Measurements from ENCODE around the gene ARL15. TPM values are rescaled to one million over a fixed set of nuclear protein-coding genes. Genes with fewer than 3 reads are reported as not detected.

ARL15 gene
- total and polyA plus RNA-seq, 8 donors = 20.2 to 27.7 (median 25.1) TPM

DNA sequence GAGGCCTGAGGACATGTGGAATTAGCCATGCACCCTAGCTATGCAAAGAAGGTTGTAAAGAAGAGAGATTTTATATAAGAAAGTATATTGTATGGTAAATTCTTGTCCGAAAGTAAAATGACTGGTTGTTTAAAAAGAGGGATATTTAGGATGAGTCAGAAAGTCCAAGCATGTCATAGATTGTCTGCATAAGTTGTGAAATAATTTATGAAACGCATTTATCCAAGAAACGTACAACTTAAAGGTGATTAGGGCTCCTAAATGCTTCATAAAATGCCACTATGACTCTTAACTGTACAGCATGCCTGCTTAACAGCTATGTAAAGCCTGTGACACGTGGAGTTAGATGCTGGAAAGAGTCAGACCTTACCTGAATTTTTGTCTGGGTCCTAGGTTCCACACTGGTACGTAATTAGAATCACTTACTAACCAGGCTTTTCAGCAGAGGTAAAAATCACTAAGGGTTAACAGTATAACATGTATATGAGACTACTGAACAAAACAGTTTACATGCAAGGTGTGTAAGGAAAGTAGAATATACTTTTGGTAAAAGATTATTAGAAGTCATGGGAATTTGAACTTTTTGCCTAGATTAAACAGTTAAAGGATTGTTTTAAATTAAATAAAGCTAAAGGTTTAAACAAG, 37.0 kb upstream of the ARL15 start:
- Histone ChIP-seq H3K4me1 (no peaks in the 10 kb centered on the region), H3K27ac (no peak overlapping the region), H3K4me3 (no peak overlapping the region), H3K9me3 (peaks cover 0 to 9% of the 10 kb centered on the region in 2 donors), H3K36me3 (no peaks in the 10 kb centered on the region), H3K27me3 (no peaks in the 10 kb centered on the region)
- intact Hi-C loops (cut with DNase I) = no loop called here
- DNase-seq (no peak), ATAC-seq (no peak)
- no peak for TF ChIP-seq CTCF (IDR thresholded peaks at IDR 0.05)

GRCh38 chr5:54344653-54345052, 34.3 kb upstream of the ARL15 start:
- intact Hi-C loops (cut with DNase I) = no loop called here
- DNase-seq = no peak
- TF ChIP-seq CTCF (IDR thresholded peaks at IDR 0.05) = no peak
- Histone ChIP-seq H3K36me3 (no peaks in the 10 kb centered on the region), H3K27me3 (no peaks in the 10 kb centered on the region), H3K9me3 (peaks cover 0 to 9% of the 10 kb centered on the region in 2 donors), H3K27ac (no peak overlapping the region), H3K4me1 (no peaks in the 10 kb centered on the region), H3K4me3 (no peak overlapping the region)
- ATAC-seq = no peak

DNA sequence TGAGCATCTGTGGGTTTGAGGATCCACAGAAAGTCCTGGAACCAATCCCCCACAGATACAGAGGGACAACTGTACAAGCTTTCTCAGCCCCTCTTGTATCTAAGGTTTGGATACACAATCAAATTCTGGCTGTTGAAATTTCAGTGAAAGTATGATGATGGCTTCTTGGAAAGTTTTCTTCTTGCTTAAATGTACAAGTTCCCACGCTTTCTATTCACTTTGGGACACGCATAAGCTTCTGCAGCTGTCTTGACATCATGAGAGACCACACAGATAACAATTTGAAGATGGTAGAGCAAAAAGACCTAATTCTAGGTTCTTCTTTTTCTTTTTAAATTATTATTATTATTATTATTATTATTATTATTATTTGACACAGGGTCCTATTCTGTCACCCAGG, 31.6 kb upstream of the ARL15 start:
- Histone ChIP-seq H3K27ac (no peak overlapping the region), H3K4me1 (no peaks in the 10 kb centered on the region), H3K4me3 (no peak overlapping the region), H3K9me3 (peaks cover 0 to 15% of the 10 kb centered on the region in 2 donors), H3K27me3 (no peaks in the 10 kb centered on the region), H3K36me3 (no peaks in the 10 kb centered on the region)
- TF ChIP-seq CTCF (IDR thresholded peaks at IDR 0.05) = no peak
- no peak for DNase-seq
- intact Hi-C loops (cut with DNase I) = no loop called here
- no peak for ATAC-seq

- Histone ChIP-seq H3K4me3 (no peak overlapping the region), H3K9me3 (peaks cover 0 to 24% of the 10 kb centered on the region in 2 donors), H3K27me3 (no peaks in the 10 kb centered on the region), H3K36me3 (no peaks in the 10 kb centered on the region), H3K27ac (no peak overlapping the region), H3K4me1 (no peaks in the 10 kb centered on the region)
- intact Hi-C loops (cut with DNase I) = no loop called here
- TF ChIP-seq CTCF (IDR thresholded peaks at IDR 0.05) = no peak
- ATAC-seq (no peak), DNase-seq (no peak)
Measured at GRCh38 chr5:54337523-54337922, 27.1 kb upstream of the ARL15 start.

- H3K27me3 ChIP-seq = no peaks in the 10 kb centered on the region
- intact Hi-C loops (cut with DNase I) = no loop called here
- peaks cover 0 to 15% of the 10 kb centered on the region in 2 donors for H3K9me3 ChIP-seq
- no peaks in the 10 kb centered on the region for H3K4me1 ChIP-seq
- no peak overlapping the region for H3K4me3 ChIP-seq
- ATAC-seq = no peak
- no peaks in the 10 kb centered on the region for H3K36me3 ChIP-seq
- TF ChIP-seq CTCF (IDR thresholded peaks at IDR 0.05) = no peak
- no peak for DNase-seq
- H3K27ac ChIP-seq = no peak overlapping the region
Measured at GRCh38 chr5:54332720-54333119, 22.3 kb upstream of the ARL15 start.
